HCT116 (cell line): ENCODE results near the gene TMEM198. TPM values are rescaled to one million over a fixed set of nuclear protein-coding genes. Genes with fewer than 3 reads are reported as not detected.

Source experiments
- ATAC-seq: fragments of 200-7000 bp; cut with Tn5 transposase; 2 replicates; pipeline ENCODE4 v1.9.1; 2020; ENCODE audit warnings: mild to moderate bottlenecking, moderate library complexity
- BruUV-seq: library from RNA; stranded (reverse); fragments of 400-500 nt; replicated peaks from 2 replicates; lab custom pipeline; 2021; lab: Mats Ljungman, UMichigan
- CTCF ChIA-PET: fragments of 300-600 bp; sonication (Branson Sonifier 250); formaldehyde crosslinking; loops from one replicate; lab custom pipeline; 2021; ENCODE audit warnings: antibody characterized with exemption; lab: Charles Lee
- POLR2A ChIA-PET: fragments of 300-600, 350-600 bp; sonication (Branson Sonifier 250); formaldehyde crosslinking; loops from one replicate; lab custom pipeline; 2021; ENCODE audit warnings: antibody characterized with exemption; lab: Charles Lee
- RAD21 ChIA-PET, 2 experiments: fragments of 300-600 bp; sonication (Branson Sonifier 250); formaldehyde crosslinking; loops; one replicate each; lab custom pipeline; 2023; ENCODE audit warnings: low total read pairs in 2 of 2; ENCODE audit not compliant: uncharacterized antibody in 2 of 2, unreplicated experiment in 2 of 2, low non-redundant PET in 1 of 2; lab: Charles Lee
- DNase-seq: peaks from one replicate; pipeline ENCODE4 v3.0.0-alpha.2; 2010; ENCODE audit warnings: low read depth, low spot score
- H2AFZ ChIP-seq: fragments of 200-600 bp; shearing (Covaris generic), sonication (generic); 2 replicates; pipeline ENCODE4 v1.6.1; 2017; ENCODE audit warnings: low read depth, mixed run types, mixed read lengths, antibody characterized with exemption, low read length; ENCODE audit not compliant: poor library complexity, severe bottlenecking
- H3K27ac ChIP-seq: 2 replicates; pipeline ENCODE4 v1.5.1; 2012; ENCODE audit warnings: low read depth, low read length
- H3K27me3 ChIP-seq: fragments of 200-600 bp; sonication (generic); 2 replicates; pipeline ENCODE4 v1.6.1; 2016; ENCODE audit warnings: mixed run types, low read length, mixed read lengths; ENCODE audit not compliant: insufficient read depth
- H3K36me3 ChIP-seq, 2 experiments: fragments of 200-500 bp in 1 of 2; fragments of 200-600 bp in 1 of 2; sonication (Bioruptor generic) in 1 of 2; sonication (generic) in 1 of 2; 2 replicates each; pipeline versions ENCODE4 v1.5.1 to v1.6.1; 2014 to 2016; ENCODE audit warnings: low read length in 2 of 2, inconsistent platforms in 1 of 2, mixed read lengths in 1 of 2, mixed run types in 1 of 2; ENCODE audit not compliant: insufficient read depth in 2 of 2, control insufficient read depth in 1 of 2
- H3K4me1 ChIP-seq, 2 experiments: fragments of 200-600 bp in 1 of 2; sonication (generic) in 1 of 2; 2 replicates each; pipeline versions ENCODE4 v1.5.1 to v1.6.1; 2012 to 2017; ENCODE audit warnings: low read length in 2 of 2, inconsistent platforms in 1 of 2, mild to moderate bottlenecking in 1 of 2, mixed read lengths in 1 of 2, mixed run types in 1 of 2, moderate library complexity in 1 of 2; ENCODE audit not compliant: insufficient read depth in 2 of 2, control insufficient read depth in 1 of 2
- H3K4me2 ChIP-seq: fragments of 200-600 bp; sonication (generic); 2 replicates; pipeline ENCODE4 v1.6.1; 2017; ENCODE audit warnings: mixed run types, low read length, mixed read lengths
- H3K4me3 ChIP-seq, 2 experiments: fragments of 200-600 bp in 1 of 2; sonication (generic) in 1 of 2; replicated peaks in 1 of 2; 2 replicates each; pipeline ENCODE4 v1.5.1; 2011 to 2016; ENCODE audit warnings: low read length in 2 of 2, control low read depth in 1 of 2, low read depth in 1 of 2, mild to moderate bottlenecking in 1 of 2, mixed read lengths in 1 of 2, mixed run types in 1 of 2
- H3K79me2 ChIP-seq: fragments of 200-600 bp; sonication (generic); 2 replicates; pipeline ENCODE4 v1.6.1; 2017; ENCODE audit warnings: mild to moderate bottlenecking, mixed run types, low read length, moderate library complexity, mixed read lengths; ENCODE audit not compliant: insufficient read depth
- H3K9ac ChIP-seq: fragments of 200-600 bp; sonication (generic); 2 replicates; pipeline ENCODE4 v1.6.1; 2016; ENCODE audit warnings: low read length, mixed read lengths
- H3K9me2 ChIP-seq: fragments of 200-600 bp; sonication (generic), shearing (Covaris generic); 2 replicates; pipeline ENCODE4 v1.6.1; 2017; ENCODE audit warnings: mixed run types, mild to moderate bottlenecking, moderate library complexity; ENCODE audit not compliant: insufficient read depth
- H3K9me3 ChIP-seq, 2 experiments: fragments of 200-500 bp in 1 of 2; fragments of 200-600 bp in 1 of 2; sonication (Bioruptor generic) in 1 of 2; sonication (generic) in 1 of 2; 2 replicates each; pipeline ENCODE4 v1.6.1; 2014 to 2017; ENCODE audit warnings: low read length in 2 of 2, mixed read lengths in 2 of 2, inconsistent platforms in 1 of 2, low read depth in 1 of 2, mild to moderate bottlenecking in 1 of 2, mixed run types in 1 of 2, moderate library complexity in 1 of 2; ENCODE audit not compliant: control insufficient read depth in 1 of 2, insufficient read depth in 1 of 2
- H4K20me1 ChIP-seq: fragments of 200-600 bp; sonication (generic), shearing (Covaris generic); 2 replicates; pipeline ENCODE4 v1.6.1; 2017; ENCODE audit warnings: mixed run types, mild to moderate bottlenecking, moderate library complexity; ENCODE audit not compliant: insufficient read depth
- ELF1 ChIP-seq: IDR thresholded peaks from 2 replicates; pipeline ENCODE4 v1.6.1; 2012; ENCODE audit warnings: low read depth, borderline replicate concordance
- EZH2 ChIP-seq: fragments of 200-600 bp; sonication (generic); IDR thresholded peaks from 2 replicates; pipeline ENCODE4 v1.6.1; 2017; ENCODE audit warnings: antibody characterized with exemption, mixed run types
- EZH2phosphoT487 ChIP-seq: fragments of 200-600 bp; IDR thresholded peaks from 2 replicates; pipeline ENCODE4 v1.6.1; 2018; ENCODE audit warnings: antibody characterized with exemption, borderline replicate concordance
- FOSL1 ChIP-seq: IDR thresholded peaks from 2 replicates; pipeline ENCODE4 v1.6.1; 2012; ENCODE audit warnings: low read depth
- JUND ChIP-seq: IDR thresholded peaks from 2 replicates; pipeline ENCODE4 v1.6.1; 2012
- POLR2A ChIP-seq: IDR thresholded peaks from 2 replicates; pipeline ENCODE4 v1.7.0; 2011; ENCODE audit warnings: borderline replicate concordance; ENCODE audit not compliant: insufficient read depth, insufficient read length; ENCODE audit errors: extremely low read depth
- RAD21 ChIP-seq: IDR thresholded peaks from 2 replicates; pipeline ENCODE4 v1.6.1; 2012; ENCODE audit warnings: low read depth, mild to moderate bottlenecking
- SRF ChIP-seq: IDR thresholded peaks from 2 replicates; pipeline ENCODE4 v1.6.1; 2012; ENCODE audit warnings: low read depth
- TCF7L2 ChIP-seq: IDR thresholded peaks from 2 replicates; pipeline ENCODE4 v1.7.0; 2011; ENCODE audit warnings: borderline replicate concordance, inconsistent platforms; ENCODE audit not compliant: insufficient read depth, insufficient read length; ENCODE audit errors: extremely low read depth
- ZBTB33 ChIP-seq: IDR thresholded peaks from 2 replicates; pipeline ENCODE4 v1.6.1; 2011; ENCODE audit warnings: mild to moderate bottlenecking, low read length, moderate library complexity; ENCODE audit not compliant: insufficient replicate concordance; ENCODE audit errors: extremely low read depth
- ZFX ChIP-seq: fragments of 450-650 bp; IDR thresholded peaks from 2 replicates; pipeline ENCODE4 v1.6.1; 2017
- ZNF274 ChIP-seq: fragments of 200-500 bp; sonication (Bioruptor generic); IDR thresholded peaks from 2 replicates; pipeline ENCODE4 v1.6.1; 2014; ENCODE audit warnings: mild to moderate bottlenecking, low read depth, low read length, inconsistent platforms
- intact Hi-C: fragments of 100-400 bp; cut with micrococcal nuclease; formaldehyde crosslinking; loops from 2 replicates; pipeline ENCODE4 v1.10.0; 2022
- total RNA-seq: library from RNA; stranded (reverse); gene quantifications from one replicate; pipeline ENCODE4 v1.2.1, GENCODE V29; 2021; ENCODE audit not compliant: unreplicated experiment
- TF ChIP-seq, protein P1 (sequence below): IDR thresholded peaks from 2 replicates; pipeline ENCODE4 v1.6.1; 2012
- TF ChIP-seq, protein P2 (sequence below), 3 experiments: fragments of 200-600 bp in 1 of 3; sonication (generic) in 1 of 3; IDR thresholded peaks in 2 of 3; conservative IDR thresholded peaks in 1 of 3; 2 replicates each; pipeline ENCODE4 v1.5.1; 2012 to 2017; ENCODE audit warnings: low read depth in 2 of 3, low read length in 2 of 3, antibody characterized with exemption in 1 of 3, borderline replicate concordance in 1 of 3, control low read depth in 1 of 3, mild to moderate bottlenecking in 1 of 3, mixed read lengths in 1 of 3, mixed run types in 1 of 3, moderate library complexity in 1 of 3; ENCODE audit not compliant: insufficient read depth in 1 of 3

TMEM198 gene
- total RNA-seq, 1 experiment from 2014 or later = 2.1 TPM

DNA sequence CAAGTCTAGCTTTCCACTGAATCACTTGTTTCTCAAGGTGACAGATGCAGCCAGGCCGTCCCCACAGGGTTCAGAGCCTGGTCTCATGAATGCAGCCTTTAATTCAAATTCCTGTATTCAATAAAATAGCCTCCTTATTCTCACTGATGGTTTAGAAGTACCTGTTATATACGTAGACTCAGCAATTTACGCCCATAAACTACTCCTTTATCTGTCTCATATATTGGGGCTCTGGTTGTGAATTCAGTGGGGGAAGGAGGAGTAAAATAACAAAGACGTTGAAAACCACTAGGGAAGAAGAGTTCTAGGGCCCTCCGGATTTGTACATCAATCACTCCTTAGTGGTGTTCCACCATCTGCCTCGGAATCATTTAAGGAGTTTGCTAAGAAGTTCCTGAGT lies 25.8 kb downstream of the TMEM198 start:
- H3K9me2 ChIP-seq = no peaks in the 10 kb centered on the region
- H3K4me1 ChIP-seq = no peaks in the 10 kb centered on the region
- no peaks in the 10 kb centered on the region for H4K20me1 ChIP-seq
- no peak overlapping the region for H3K27ac ChIP-seq
- no peak overlapping the region for H3K4me2 ChIP-seq
- no peaks in the 10 kb centered on the region for H3K9me3 ChIP-seq
- H3K27me3 ChIP-seq = no peaks in the 10 kb centered on the region
- DNase-seq = no peak
- no peak overlapping the region for H3K4me3 ChIP-seq
- ChIA-PET CTCF (no interaction called here), RAD21 (no interaction called here), POLR2A (no interaction called here)
- H3K9ac ChIP-seq = no peak overlapping the region
- no peaks in the 10 kb centered on the region for H3K36me3 ChIP-seq
- TF ChIP-seq ZNF274 (no peak), ELF1 (no peak), RAD21 (no peak), FOSL1 (no peak), ZFX (no peak), EZH2phosphoT487 (no peak), SRF (no peak), TCF7L2 (no peak), ZBTB33 (no peak), EZH2 (no peak), JUND (no peak), POLR2A (no peak)
- TF ChIP-seq, protein P1, sequence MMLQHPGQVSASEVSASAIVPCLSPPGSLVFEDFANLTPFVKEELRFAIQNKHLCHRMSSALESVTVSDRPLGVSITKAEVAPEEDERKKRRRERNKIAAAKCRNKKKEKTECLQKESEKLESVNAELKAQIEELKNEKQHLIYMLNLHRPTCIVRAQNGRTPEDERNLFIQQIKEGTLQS = no peak
- TF ChIP-seq, protein P2, sequence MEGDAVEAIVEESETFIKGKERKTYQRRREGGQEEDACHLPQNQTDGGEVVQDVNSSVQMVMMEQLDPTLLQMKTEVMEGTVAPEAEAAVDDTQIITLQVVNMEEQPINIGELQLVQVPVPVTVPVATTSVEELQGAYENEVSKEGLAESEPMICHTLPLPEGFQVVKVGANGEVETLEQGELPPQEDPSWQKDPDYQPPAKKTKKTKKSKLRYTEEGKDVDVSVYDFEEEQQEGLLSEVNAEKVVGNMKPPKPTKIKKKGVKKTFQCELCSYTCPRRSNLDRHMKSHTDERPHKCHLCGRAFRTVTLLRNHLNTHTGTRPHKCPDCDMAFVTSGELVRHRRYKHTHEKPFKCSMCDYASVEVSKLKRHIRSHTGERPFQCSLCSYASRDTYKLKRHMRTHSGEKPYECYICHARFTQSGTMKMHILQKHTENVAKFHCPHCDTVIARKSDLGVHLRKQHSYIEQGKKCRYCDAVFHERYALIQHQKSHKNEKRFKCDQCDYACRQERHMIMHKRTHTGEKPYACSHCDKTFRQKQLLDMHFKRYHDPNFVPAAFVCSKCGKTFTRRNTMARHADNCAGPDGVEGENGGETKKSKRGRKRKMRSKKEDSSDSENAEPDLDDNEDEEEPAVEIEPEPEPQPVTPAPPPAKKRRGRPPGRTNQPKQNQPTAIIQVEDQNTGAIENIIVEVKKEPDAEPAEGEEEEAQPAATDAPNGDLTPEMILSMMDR (IDR thresholded peaks at IDR 0.05 in 2 of 3, conservative IDR thresholded peaks at IDR 0.05 in 1 of 3; ENCODE audit: borderline replicate concordance in 1 of 3, insufficient read depth in 1 of 3, low read depth in 2 of 3, low read length in 2 of 3) = no peak
- ATAC-seq = no peak
- H2AFZ ChIP-seq = no peak overlapping the region
- BruUV-seq = no TSS peak
- H3K79me2 ChIP-seq = no peaks in the 10 kb centered on the region
- intact Hi-C loops = no loop called here
